ENCODE data around the gene ROR1.

ROR1 gene

GRCh38 chr1:64117492-64117891, 343.7 kb downstream of the ROR1 start:
- no peak for DNase-seq

GRCh38 chr1:64121766-64122385, 348.1 kb downstream of the ROR1 start:
- no peak for DNase-seq

GRCh38 chr1:64122588-64122987, 348.8 kb downstream of the ROR1 start:
- DNase-seq = no peak

- DNase-seq = no peak
These were observed 351.1 kb downstream of the ROR1 start for GRCh38 chr1:64124704-64125440.

- no peak for DNase-seq
These were observed 352.8 kb downstream of the ROR1 start for GRCh38 chr1:64126581-64126980.

- DNase-seq = no peak
These were observed 353.5 kb downstream of the ROR1 start for GRCh38 chr1:64127297-64127696.

GRCh38 chr1:64129701-64130100, 355.9 kb downstream of the ROR1 start:
- DNase-seq = no peak

GRCh38 chr1:64131155-64131554, 357.3 kb downstream of the ROR1 start:
- no peak for DNase-seq

GRCh38 chr1:64133036-64133435, 359.2 kb downstream of the ROR1 start:
- DNase-seq = no peak

GRCh38 chr1:64135462-64136223, 361.8 kb downstream of the ROR1 start:
- no peak for DNase-seq

- no peak for DNase-seq
These were observed 362.5 kb downstream of the ROR1 start for GRCh38 chr1:64136296-64136695.

- DNase-seq = peak; percentile 81
These were observed 363.1 kb downstream of the ROR1 start for GRCh38 chr1:64136752-64137411.

- DNase-seq = no peak
These were observed 363.6 kb downstream of the ROR1 start for GRCh38 chr1:64137412-64137803.

- DNase-seq = no peak
These were observed 366.1 kb downstream of the ROR1 start for GRCh38 chr1:64139877-64140276.

GRCh38 chr1:64140596-64140995, 366.8 kb downstream of the ROR1 start:
- DNase-seq = no peak

GRCh38 chr1:64147045-64147724, 373.4 kb downstream of the ROR1 start:
- no peak for DNase-seq

GRCh38 chr1:64147759-64148158, 373.9 kb downstream of the ROR1 start:
- DNase-seq = no peak

- no peak for DNase-seq
These were observed 376.4 kb downstream of the ROR1 start for GRCh38 chr1:64150266-64150665.

- no peak for DNase-seq
These were observed 377.0 kb downstream of the ROR1 start for GRCh38 chr1:64150729-64151230.

- DNase-seq = no peak
These were observed 381.5 kb downstream of the ROR1 start for GRCh38 chr1:64155278-64155677.

- DNase-seq = no peak
These were observed 387.6 kb downstream of the ROR1 start for GRCh38 chr1:64161357-64161941.

- no peak for DNase-seq
These were observed 388.3 kb downstream of the ROR1 start for GRCh38 chr1:64162151-64162550.
